ENCODE data around the gene GLIS1. TPM values are rescaled to one million over a fixed set of nuclear protein-coding genes. Genes with fewer than 3 reads are reported as not detected.

GLIS1 gene
- total and polyA plus RNA-seq, 2 experiments from 2014 or later, result 0.22 to 0.61 TPM

GRCh38 chr1:53554592-53555305 lies 184.2 kb downstream of the GLIS1 start:
- 95 to 97% methylated on average over 10 to 11 of the region's 11 CpGs for WGBS, 2 experiments (ENCODE audit: low coverage in 1 of 2, low lambda C conversion rate in 2 of 2, missing lambda C conversion rate in 2 of 2)
- in situ Hi-C loops (cut with MboI), result no loop called here
- H3K9me2 ChIP-seq (ENCODE audit: insufficient read depth), result no peaks in the 10 kb centered on the region
- no peaks in the 10 kb centered on the region for H4K20me1 ChIP-seq (ENCODE audit: insufficient read depth)
- no peak for DNase-seq
- H3K79me2 ChIP-seq (ENCODE audit: insufficient read depth), result no peaks in the 10 kb centered on the region
- H2AFZ ChIP-seq, result no peak overlapping the region
- no peak overlapping the region for H3K4me2 ChIP-seq (ENCODE audit: unreplicated experiment)
- no peaks in the 10 kb centered on the region for H3K27me3 ChIP-seq (replicated peaks; ENCODE audit: insufficient read depth)
- H3F3A ChIP-seq (ENCODE audit: insufficient read depth), result no peaks in the 10 kb centered on the region
- H3K9me3 ChIP-seq (ENCODE audit: low read depth), result no peaks in the 10 kb centered on the region
- H3K4me1 ChIP-seq (ENCODE audit: insufficient read depth), result no peaks in the 10 kb centered on the region
- H3K9ac ChIP-seq, result no peak overlapping the region
- no peak overlapping the region for H3K27ac ChIP-seq
- H3K36me3 ChIP-seq (ENCODE audit: low read depth), result no peaks in the 10 kb centered on the region
- no peak for TF ChIP-seq EZH2phosphoT487 (IDR thresholded peaks at IDR 0.05; ENCODE audit: insufficient read depth, low read depth)
- TF ChIP-seq EZH2 (IDR thresholded peaks at IDR 0.05; ENCODE audit: insufficient read depth, poor library complexity, severe bottlenecking), result no peak
- no peak overlapping the region for H3K4me3 ChIP-seq

- TF ChIP-seq EZH2phosphoT487 (IDR thresholded peaks at IDR 0.05; ENCODE audit: insufficient read depth, low read depth), result no peak
- no peak for TF ChIP-seq EZH2 (IDR thresholded peaks at IDR 0.05; ENCODE audit: insufficient read depth, poor library complexity, severe bottlenecking)
- WGBS, 2 experiments (ENCODE audit: low coverage in 1 of 2, low lambda C conversion rate in 2 of 2, missing lambda C conversion rate in 2 of 2), result 92 to 94% methylated on average over 8 of the region's 8 CpGs
- Histone ChIP-seq H2AFZ (no peak overlapping the region), H3K9me3 (ENCODE audit: low read depth) (no peaks in the 10 kb centered on the region), H3K36me3 (ENCODE audit: low read depth) (no peaks in the 10 kb centered on the region), H3F3A (ENCODE audit: insufficient read depth) (no peaks in the 10 kb centered on the region), H3K79me2 (ENCODE audit: insufficient read depth) (no peaks in the 10 kb centered on the region), H3K9ac (no peak overlapping the region), H4K20me1 (ENCODE audit: insufficient read depth) (no peaks in the 10 kb centered on the region), H3K4me1 (ENCODE audit: insufficient read depth) (no peaks in the 10 kb centered on the region), H3K27ac (no peak overlapping the region), H3K27me3 (replicated peaks; ENCODE audit: insufficient read depth) (no peaks in the 10 kb centered on the region), H3K4me2 (ENCODE audit: unreplicated experiment) (no peak overlapping the region), H3K9me2 (ENCODE audit: insufficient read depth) (no peaks in the 10 kb centered on the region), H3K4me3 (no peak overlapping the region)
- no peak for DNase-seq
- in situ Hi-C loops (cut with MboI), result no loop called here
Measured at GRCh38 chr1:53553734-53554509, 185.0 kb downstream of the GLIS1 start.

- 77 to 82% methylated on average over 10 of the region's 10 CpGs for WGBS, 2 experiments (ENCODE audit: low coverage in 1 of 2, low lambda C conversion rate in 2 of 2, missing lambda C conversion rate in 2 of 2)
Measured at GRCh38 chr1:53552981-53553733, 185.8 kb downstream of the GLIS1 start.

GRCh38 chr1:53552146-53552861 lies 186.7 kb downstream of the GLIS1 start:
- Histone ChIP-seq H3K36me3 (ENCODE audit: low read depth) (no peaks in the 10 kb centered on the region), H3K4me1 (ENCODE audit: insufficient read depth) (no peaks in the 10 kb centered on the region), H4K20me1 (ENCODE audit: insufficient read depth) (no peaks in the 10 kb centered on the region), H2AFZ (no peak overlapping the region), H3K27me3 (replicated peaks; ENCODE audit: insufficient read depth) (no peaks in the 10 kb centered on the region), H3K27ac (no peak overlapping the region), H3K9me2 (ENCODE audit: insufficient read depth) (no peaks in the 10 kb centered on the region), H3K9ac (no peak overlapping the region), H3K4me3 (no peak overlapping the region), H3F3A (ENCODE audit: insufficient read depth) (no peaks in the 10 kb centered on the region), H3K4me2 (ENCODE audit: unreplicated experiment) (no peak overlapping the region), H3K79me2 (ENCODE audit: insufficient read depth) (no peaks in the 10 kb centered on the region), H3K9me3 (ENCODE audit: low read depth) (no peaks in the 10 kb centered on the region)
- in situ Hi-C loops (cut with MboI), result no loop called here
- WGBS, 2 experiments (ENCODE audit: low coverage in 1 of 2, low lambda C conversion rate in 2 of 2, missing lambda C conversion rate in 2 of 2), result 74 to 75% methylated on average over 10 of the region's 10 CpGs
- no peak for TF ChIP-seq EZH2phosphoT487 (IDR thresholded peaks at IDR 0.05; ENCODE audit: insufficient read depth, low read depth)
- DNase-seq, result no peak

More at GRCh38 chr1:53552981-53553733, 185.8 kb downstream of the GLIS1 start:
- H3K27me3 ChIP-seq (replicated peaks; ENCODE audit: insufficient read depth), result no peaks in the 10 kb centered on the region
- H3K9ac ChIP-seq, result no peak overlapping the region
- H3F3A ChIP-seq (ENCODE audit: insufficient read depth), result no peaks in the 10 kb centered on the region
- no peaks in the 10 kb centered on the region for H4K20me1 ChIP-seq (ENCODE audit: insufficient read depth)
- DNase-seq, result no peak
- no peak overlapping the region for H2AFZ ChIP-seq
- H3K4me2 ChIP-seq (ENCODE audit: unreplicated experiment), result no peak overlapping the region
- H3K9me2 ChIP-seq (ENCODE audit: insufficient read depth), result no peaks in the 10 kb centered on the region
- H3K36me3 ChIP-seq (ENCODE audit: low read depth), result no peaks in the 10 kb centered on the region
- no peaks in the 10 kb centered on the region for H3K79me2 ChIP-seq (ENCODE audit: insufficient read depth)
- in situ Hi-C loops (cut with MboI), result no loop called here
- no peak overlapping the region for H3K4me3 ChIP-seq
- H3K4me1 ChIP-seq (ENCODE audit: insufficient read depth), result no peaks in the 10 kb centered on the region
- no peak overlapping the region for H3K27ac ChIP-seq
- no peaks in the 10 kb centered on the region for H3K9me3 ChIP-seq (ENCODE audit: low read depth)
- no peak for TF ChIP-seq EZH2phosphoT487 (IDR thresholded peaks at IDR 0.05; ENCODE audit: insufficient read depth, low read depth)
- TF ChIP-seq EZH2 (IDR thresholded peaks at IDR 0.05; ENCODE audit: insufficient read depth, poor library complexity, severe bottlenecking), result no peak

Data from GM23248 (cell line).